ENCODE results near the gene MRRF.
"Not testable (repeated sequence)": the region's sequence is repeated elsewhere in the genome, so short reads cannot be mapped to it uniquely, and the experiment has no call there.

MRRF gene

GRCh38 chr9:122322553-122322952 lies 57.9 kb downstream of the MRRF start:
- H2AK5ac ChIP-seq (ENCODE audit: low read length, severe bottlenecking): no peak overlapping the region
- DNase-seq: no peak
- peaks cover 26 to 47% of the 10 kb centered on the region in 2 experiments for H3K36me3 ChIP-seq (ENCODE audit: control insufficient read depth in 1 of 2, insufficient read depth in 2 of 2, low read depth in 1 of 2, low read length in 2 of 2)
- no peak overlapping the region for H3K9ac ChIP-seq (ENCODE audit: low read length)
- no peak overlapping the region for H3K4ac ChIP-seq (ENCODE audit: low read depth in 1 of 2, low read length in 2 of 2)
- no peak overlapping the region for H3K4me2 ChIP-seq (ENCODE audit: low read length, poor library complexity, severe bottlenecking)
- H3K4me3 ChIP-seq (ENCODE audit: insufficient read depth in 1 of 2, low read depth in 1 of 2, low read length in 2 of 2): no peak overlapping the region
- H2BK15ac ChIP-seq (ENCODE audit: low read depth, poor library complexity, severe bottlenecking): no peak overlapping the region
- H3K79me1 ChIP-seq (replicated peaks; ENCODE audit: low read length, poor library complexity, severe bottlenecking): peaks cover 5% of the 10 kb centered on the region
- no peak overlapping the region for H3K14ac ChIP-seq (ENCODE audit: low read length in 2 of 2)
- no peak overlapping the region for H2BK5ac ChIP-seq (ENCODE audit: low read depth, low read length, poor library complexity, severe bottlenecking)
- H3K18ac ChIP-seq (ENCODE audit: low read depth in 1 of 2, low read length in 2 of 2): no peak overlapping the region
- no peak overlapping the region for H3K23ac ChIP-seq (ENCODE audit: low read length in 2 of 2)
- peaks cover 3% of the 10 kb centered on the region for H3K4me1 ChIP-seq (ENCODE audit: control insufficient read depth, insufficient read depth, low read depth, low read length)
- no peak overlapping the region for H2BK120ac ChIP-seq (ENCODE audit: low read depth, low read length)
- no peaks in the 10 kb centered on the region for H3K9me3 ChIP-seq (ENCODE audit: control insufficient read depth, low read length)
- WGBS: 96% methylated on average over 2 of the region's 2 CpGs
- no peak overlapping the region for H3K27ac ChIP-seq (ENCODE audit: low read length, poor library complexity, severe bottlenecking)
- no peak overlapping the region for H2BK12ac ChIP-seq (ENCODE audit: low read length in 2 of 2)
- H2AFZ ChIP-seq (ENCODE audit: low read depth, low read length): no peak overlapping the region
- H4K91ac ChIP-seq (ENCODE audit: low read length): no peak overlapping the region
- no peak overlapping the region for H4K8ac ChIP-seq (ENCODE audit: low read length)
- no peaks in the 10 kb centered on the region for H3K27me3 ChIP-seq (ENCODE audit: control insufficient read depth in 1 of 2, insufficient read depth in 1 of 2, low read length in 2 of 2)

GRCh38 chr9:122324665-122325064 lies 60.0 kb downstream of the MRRF start:
- not testable (repeated sequence) for H2BK15ac ChIP-seq (ENCODE audit: low read depth, poor library complexity, severe bottlenecking); H3K4ac ChIP-seq (ENCODE audit: low read depth in 1 of 2, low read length in 2 of 2); H3K4me3 ChIP-seq (ENCODE audit: insufficient read depth in 1 of 2, low read depth in 1 of 2, low read length in 2 of 2); H2BK12ac ChIP-seq (ENCODE audit: low read length in 2 of 2); H2AK5ac ChIP-seq (ENCODE audit: low read length, severe bottlenecking); H3K9me3 ChIP-seq (ENCODE audit: control insufficient read depth, low read length); H3K18ac ChIP-seq (ENCODE audit: low read depth in 1 of 2, low read length in 2 of 2); H2BK5ac ChIP-seq (ENCODE audit: low read depth, low read length, poor library complexity, severe bottlenecking); H4K91ac ChIP-seq (ENCODE audit: low read length); H3K14ac ChIP-seq (ENCODE audit: low read length in 2 of 2); H2AFZ ChIP-seq (ENCODE audit: low read depth, low read length); H3K9ac ChIP-seq (ENCODE audit: low read length); H3K79me1 ChIP-seq (replicated peaks; ENCODE audit: low read length, poor library complexity, severe bottlenecking); H3K4me2 ChIP-seq (ENCODE audit: low read length, poor library complexity, severe bottlenecking); H4K8ac ChIP-seq (ENCODE audit: low read length); H3K23ac ChIP-seq (ENCODE audit: low read length in 2 of 2); H3K27ac ChIP-seq (ENCODE audit: low read length, poor library complexity, severe bottlenecking); H3K4me1 ChIP-seq (ENCODE audit: control insufficient read depth, insufficient read depth, low read depth, low read length); H3K27me3 ChIP-seq (ENCODE audit: control insufficient read depth in 1 of 2, insufficient read depth in 1 of 2, low read length in 2 of 2); H2BK120ac ChIP-seq (ENCODE audit: low read depth, low read length)
- WGBS: no CpG with 5 or more reads among the region's 1 CpG
- H3K36me3 ChIP-seq (ENCODE audit: control insufficient read depth in 1 of 2, insufficient read depth in 2 of 2, low read depth in 1 of 2, low read length in 2 of 2): peaks cover 24 to 64% of the 10 kb centered on the region in 2 experiments
- peak; percentile 9 for DNase-seq

- Histone ChIP-seq H4K8ac (ENCODE audit: low read length) (no peak overlapping the region), H3K79me1 (replicated peaks; ENCODE audit: low read length, poor library complexity, severe bottlenecking) (peaks cover 5% of the 10 kb centered on the region), H4K91ac (ENCODE audit: low read length) (no peak overlapping the region)
Measured at GRCh38 chr9:122325124-122325523, 60.4 kb downstream of the MRRF start.

DNA sequence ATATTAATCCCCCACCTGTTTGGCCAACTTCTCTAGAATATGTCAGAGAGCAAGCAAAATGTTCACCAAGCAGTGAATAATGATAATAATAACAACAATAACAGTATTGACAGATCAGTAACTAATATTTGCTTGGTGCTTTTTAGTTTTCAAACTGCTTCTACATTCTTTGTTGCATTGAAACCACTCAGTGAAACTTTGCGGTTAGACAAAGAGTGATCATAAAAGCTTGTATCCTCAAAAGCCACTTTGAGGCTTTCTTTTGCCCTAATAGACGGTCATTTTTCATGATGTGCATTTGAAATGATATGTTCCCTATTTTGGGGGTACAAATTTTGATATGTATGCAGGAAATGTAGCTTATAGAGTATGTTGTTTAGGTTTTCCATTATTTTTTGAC lies 62.5 kb downstream of the MRRF start:
- 97% methylated on average over 2 of the region's 2 CpGs for WGBS
- H3K4me1 ChIP-seq (ENCODE audit: control insufficient read depth, insufficient read depth, low read depth, low read length): no peaks in the 10 kb centered on the region
- H4K91ac ChIP-seq (ENCODE audit: low read length): no peak overlapping the region
- H2BK12ac ChIP-seq (ENCODE audit: low read length in 2 of 2): no peak overlapping the region
- no peak overlapping the region for H3K23ac ChIP-seq (ENCODE audit: low read length in 2 of 2)
- no peak overlapping the region for H4K8ac ChIP-seq (ENCODE audit: low read length)
- no peak overlapping the region for H2BK15ac ChIP-seq (ENCODE audit: low read depth, poor library complexity, severe bottlenecking)
- no peak overlapping the region for H3K4me3 ChIP-seq (ENCODE audit: insufficient read depth in 1 of 2, low read depth in 1 of 2, low read length in 2 of 2)
- no peak overlapping the region for H2BK120ac ChIP-seq (ENCODE audit: low read depth, low read length)
- H3K79me1 ChIP-seq (replicated peaks; ENCODE audit: low read length, poor library complexity, severe bottlenecking): no peaks in the 10 kb centered on the region
- H3K18ac ChIP-seq (ENCODE audit: low read depth in 1 of 2, low read length in 2 of 2): no peak overlapping the region
- peaks cover 27 to 71% of the 10 kb centered on the region in 2 experiments for H3K36me3 ChIP-seq (ENCODE audit: control insufficient read depth in 1 of 2, insufficient read depth in 2 of 2, low read depth in 1 of 2, low read length in 2 of 2)
- H3K9ac ChIP-seq (ENCODE audit: low read length): no peak overlapping the region
- no peaks in the 10 kb centered on the region for H3K27me3 ChIP-seq (ENCODE audit: control insufficient read depth in 1 of 2, insufficient read depth in 1 of 2, low read length in 2 of 2)
- no peak overlapping the region for H3K27ac ChIP-seq (ENCODE audit: low read length, poor library complexity, severe bottlenecking)
- H2AFZ ChIP-seq (ENCODE audit: low read depth, low read length): no peak overlapping the region
- H2BK5ac ChIP-seq (ENCODE audit: low read depth, low read length, poor library complexity, severe bottlenecking): no peak overlapping the region
- H3K4me2 ChIP-seq (ENCODE audit: low read length, poor library complexity, severe bottlenecking): no peak overlapping the region
- no peaks in the 10 kb centered on the region for H3K9me3 ChIP-seq (ENCODE audit: control insufficient read depth, low read length)
- no peak overlapping the region for H3K4ac ChIP-seq (ENCODE audit: low read depth in 1 of 2, low read length in 2 of 2)
- H2AK5ac ChIP-seq (ENCODE audit: low read length, severe bottlenecking): no peak overlapping the region
- no peak overlapping the region for H3K14ac ChIP-seq (ENCODE audit: low read length in 2 of 2)
- no peak for DNase-seq

More at GRCh38 chr9:122325124-122325523, 60.4 kb downstream of the MRRF start:
- H3K27me3 ChIP-seq (ENCODE audit: control insufficient read depth in 1 of 2, insufficient read depth in 1 of 2, low read length in 2 of 2): no peaks in the 10 kb centered on the region
- H3K9ac ChIP-seq (ENCODE audit: low read length): no peak overlapping the region
- H2BK120ac ChIP-seq (ENCODE audit: low read depth, low read length): no peak overlapping the region
- no peaks in the 10 kb centered on the region for H3K9me3 ChIP-seq (ENCODE audit: control insufficient read depth, low read length)
- H2BK5ac ChIP-seq (ENCODE audit: low read depth, low read length, poor library complexity, severe bottlenecking): no peak overlapping the region
- no peak overlapping the region for H3K4me2 ChIP-seq (ENCODE audit: low read length, poor library complexity, severe bottlenecking)
- H3K4me3 ChIP-seq (ENCODE audit: insufficient read depth in 1 of 2, low read depth in 1 of 2, low read length in 2 of 2): no peak overlapping the region
- 0% methylated on average over 1 of the region's 1 CpG for WGBS
- DNase-seq: peak; percentile 52
- H2AK5ac ChIP-seq (ENCODE audit: low read length, severe bottlenecking): no peak overlapping the region
- no peak overlapping the region for H3K27ac ChIP-seq (ENCODE audit: low read length, poor library complexity, severe bottlenecking)
- H3K36me3 ChIP-seq (ENCODE audit: control insufficient read depth in 1 of 2, insufficient read depth in 2 of 2, low read depth in 1 of 2, low read length in 2 of 2): peaks cover 28 to 69% of the 10 kb centered on the region in 2 experiments
- no peak overlapping the region for H2BK12ac ChIP-seq (ENCODE audit: low read length in 2 of 2)
- H3K4me1 ChIP-seq (ENCODE audit: control insufficient read depth, insufficient read depth, low read depth, low read length): peaks cover 3% of the 10 kb centered on the region
- no peak overlapping the region for H2AFZ ChIP-seq (ENCODE audit: low read depth, low read length)
- H3K4ac ChIP-seq (ENCODE audit: low read depth in 1 of 2, low read length in 2 of 2): no peak overlapping the region
- no peak overlapping the region for H3K18ac ChIP-seq (ENCODE audit: low read depth in 1 of 2, low read length in 2 of 2)
- no peak overlapping the region for H2BK15ac ChIP-seq (ENCODE audit: low read depth, poor library complexity, severe bottlenecking)
- no peak overlapping the region for H3K14ac ChIP-seq (ENCODE audit: low read length in 2 of 2)
- H3K23ac ChIP-seq (ENCODE audit: low read length in 2 of 2): no peak overlapping the region
